Measurements from ENCODE around the gene NUP42. TPM values are rescaled to one million over a fixed set of nuclear protein-coding genes. Genes with fewer than 3 reads are reported as not detected.

Gene NUP42
- total RNA-seq, 1 experiment from 2014 or later = 38.6 TPM

GRCh38 chr7:23205577-23205908, 23.7 kb downstream of the NUP42 start:
- Mint-ChIP-seq H3K27me3 (ENCODE audit: insufficient read depth, unreplicated experiment) (no peaks in the 10 kb centered on the region), H3K9me3 (ENCODE audit: unreplicated experiment) (no peaks in the 10 kb centered on the region), H3K4me1 (ENCODE audit: low read depth, unreplicated experiment) (peaks cover 8% of the 10 kb centered on the region), H3K27ac (ENCODE audit: unreplicated experiment) (no peak overlapping the region), H3K4me3 (ENCODE audit: unreplicated experiment) (no peak overlapping the region), H3K36me3 (ENCODE audit: insufficient read depth, unreplicated experiment) (peaks cover 13% of the 10 kb centered on the region)
- Histone ChIP-seq H3K36me3 (ENCODE audit: control insufficient read depth, insufficient read depth, low read length) (no peaks in the 10 kb centered on the region), H3K9me3 (no peaks in the 10 kb centered on the region), H3K4me1 (no peaks in the 10 kb centered on the region), H3K4me3 (ENCODE audit: low read depth, low read length) (no peak overlapping the region), H3K27me3 (replicated peaks; ENCODE audit: control insufficient read depth, insufficient read depth, low read length) (no peaks in the 10 kb centered on the region)
- intact Hi-C loops (cut with micrococcal nuclease; ENCODE audit: unreplicated experiment) = no loop called here
- CTCF ChIA-PET = interaction anchor here (0.7 kb wide), 1 partner anchor 120 kb away, joined by 4 read pairs; no protein-coding TSS in a partner anchor
- TF ChIP-seq CTCF (IDR thresholded peaks at IDR 0.05; ENCODE audit: insufficient read depth in 1 of 2, low read depth in 1 of 2, low read length in 1 of 2, severe bottlenecking in 1 of 2, unreplicated experiment in 1 of 2) = no peak
- no peak for DNase-seq
- no TSS peak for BruUV-seq (replicated peaks)
- POLR2A ChIA-PET = no interaction called here

GRCh38 chr7:23205909-23206767, 24.3 kb downstream of the NUP42 start:
- Histone ChIP-seq H3K36me3 (ENCODE audit: control insufficient read depth, insufficient read depth, low read length) (no peaks in the 10 kb centered on the region), H3K27me3 (replicated peaks; ENCODE audit: control insufficient read depth, insufficient read depth, low read length) (no peaks in the 10 kb centered on the region), H3K9me3 (no peaks in the 10 kb centered on the region), H3K4me3 (ENCODE audit: low read depth, low read length) (no peak overlapping the region), H3K4me1 (no peaks in the 10 kb centered on the region)
- POLR2A ChIA-PET = interaction anchor here (0.5 kb wide), 1 partner anchor 416 kb away, joined by 10 read pairs; no protein-coding TSS in a partner anchor
- no TSS peak for BruUV-seq (replicated peaks)
- CTCF ChIA-PET = interaction anchor here (0.6 to 0.7 kb wide), 2 partner anchors 24 to 120 kb away, joined by 3 to 4 read pairs; no protein-coding TSS in a partner anchor
- H3K27me3 Mint-ChIP-seq (ENCODE audit: insufficient read depth, unreplicated experiment) = no peaks in the 10 kb centered on the region
- no peak overlapping the region for H3K4me3 Mint-ChIP-seq (ENCODE audit: unreplicated experiment)
- no peak for DNase-seq
- H3K27ac Mint-ChIP-seq (ENCODE audit: unreplicated experiment) = no peak overlapping the region
- H3K4me1 Mint-ChIP-seq (ENCODE audit: low read depth, unreplicated experiment) = peaks cover 8% of the 10 kb centered on the region
- peaks cover 11% of the 10 kb centered on the region for H3K36me3 Mint-ChIP-seq (ENCODE audit: insufficient read depth, unreplicated experiment)
- intact Hi-C loops (cut with micrococcal nuclease; ENCODE audit: unreplicated experiment) = no loop called here
- TF ChIP-seq CTCF (IDR thresholded peaks at IDR 0.05; ENCODE audit: insufficient read depth in 1 of 2, low read depth in 1 of 2, low read length in 1 of 2, severe bottlenecking in 1 of 2, unreplicated experiment in 1 of 2) = no peak
- no peaks in the 10 kb centered on the region for H3K9me3 Mint-ChIP-seq (ENCODE audit: unreplicated experiment)

- no peaks in the 10 kb centered on the region for H3K9me3 Mint-ChIP-seq (ENCODE audit: unreplicated experiment)
Observed at GRCh38 chr7:23207021-23207420, 25.2 kb downstream of the NUP42 start.

More at GRCh38 chr7:23207021-23207420, 25.2 kb downstream of the NUP42 start:
- Histone ChIP-seq H3K4me1 (peaks cover 7% of the 10 kb centered on the region), H3K27me3 (replicated peaks; ENCODE audit: control insufficient read depth, insufficient read depth, low read length) (no peaks in the 10 kb centered on the region), H3K36me3 (ENCODE audit: control insufficient read depth, insufficient read depth, low read length) (no peaks in the 10 kb centered on the region), H3K4me3 (ENCODE audit: low read depth, low read length) (no peak overlapping the region), H3K9me3 (no peaks in the 10 kb centered on the region)
- no peak overlapping the region for H3K27ac Mint-ChIP-seq (ENCODE audit: unreplicated experiment)
- POLR2A ChIA-PET = no interaction called here
- peaks cover 8% of the 10 kb centered on the region for H3K4me1 Mint-ChIP-seq (ENCODE audit: low read depth, unreplicated experiment)
- H3K36me3 Mint-ChIP-seq (ENCODE audit: insufficient read depth, unreplicated experiment) = peaks cover 3% of the 10 kb centered on the region
- intact Hi-C loops (cut with micrococcal nuclease; ENCODE audit: unreplicated experiment) = no loop called here
- TF ChIP-seq CTCF (IDR thresholded peaks at IDR 0.05; ENCODE audit: insufficient read depth in 1 of 2, low read depth in 1 of 2, low read length in 1 of 2, severe bottlenecking in 1 of 2, unreplicated experiment in 1 of 2) = no peak
- CTCF ChIA-PET = interaction anchor here (0.6 kb wide), 1 partner anchor 23 kb away, joined by 3 read pairs; no protein-coding TSS in a partner anchor
- H3K4me3 Mint-ChIP-seq (ENCODE audit: unreplicated experiment) = no peak overlapping the region
- no peaks in the 10 kb centered on the region for H3K27me3 Mint-ChIP-seq (ENCODE audit: insufficient read depth, unreplicated experiment)
- no TSS peak for BruUV-seq (replicated peaks)
- no peak for DNase-seq
